BJ (cell line): ENCODE measurements around the gene ZNF292. TPM values are rescaled to one million over a fixed set of nuclear protein-coding genes. Genes with fewer than 3 reads are reported as not detected.

ENCODE experiments used
- CTCF ChIA-PET: fragments of 350-600 bp; formaldehyde crosslinking; extraction: SDS; loops from one replicate; lab custom pipeline; 2021; ENCODE audit warnings: antibody characterized with exemption, inconsistent platforms; lab: Yijun Ruan, JAX
- POLR2A ChIA-PET: fragments of 300-600 bp; sonication (Branson Sonifier 250); formaldehyde crosslinking; extraction: SDS; loops from one replicate; lab custom pipeline; 2021; ENCODE audit warnings: antibody characterized with exemption; lab: Charles Lee
- DNase-seq: peaks from one replicate; pipeline ENCODE4 v3.0.0-alpha.2; 2011; ENCODE audit warnings: low read depth
- H3K27me3 ChIP-seq: 2 replicates; pipeline ENCODE4 v1.6.0; 2011; ENCODE audit warnings: low read length; ENCODE audit not compliant: control insufficient read depth, insufficient read depth
- H3K36me3 ChIP-seq: 2 replicates; pipeline ENCODE4 v1.5.1; 2011; ENCODE audit warnings: low read length; ENCODE audit not compliant: control insufficient read depth, insufficient read depth
- H3K4me3 ChIP-seq: 2 replicates; pipeline ENCODE4 v1.5.1; 2011; ENCODE audit warnings: low read depth, mild to moderate bottlenecking, control low read depth, low read length
- CTCF ChIP-seq: IDR thresholded peaks from 2 replicates; pipeline ENCODE4 v1.5.1; 2011; ENCODE audit warnings: low read depth, mild to moderate bottlenecking, control low read depth, inconsistent platforms, low read length, moderate library complexity; ENCODE audit not compliant: insufficient read depth
- polyA plus RNA-seq: library from polyadenylated mRNA; depleted of rRNA; stranded (reverse); fragments of >200 nt; gene quantifications from 2 replicates; pipeline ENCODE4 v1.2.3, GENCODE V29; 2011

ZNF292 gene
- polyA plus RNA-seq, 1 experiment: 4.1 TPM

- TF ChIP-seq CTCF: no peak
- no peaks in the 10 kb centered on the region for H3K36me3 ChIP-seq
- DNase-seq: no peak
- H3K27me3 ChIP-seq: no peaks in the 10 kb centered on the region
- no peak overlapping the region for H3K4me3 ChIP-seq
- POLR2A ChIA-PET: no interaction called here
- CTCF ChIA-PET: interaction anchor here (1.1 to 1.3 kb wide), 2 partner anchors 23 to 37 kb away, joined by 3 to 4 read pairs; no protein-coding TSS in a partner anchor
Measured at GRCh38 chr6:87116922-87117321, 38.4 kb upstream of the ZNF292 start.

- no peaks in the 10 kb centered on the region for H3K36me3 ChIP-seq
- no peak overlapping the region for H3K4me3 ChIP-seq
- POLR2A ChIA-PET: no interaction called here
- CTCF ChIA-PET: no interaction called here
- no peaks in the 10 kb centered on the region for H3K27me3 ChIP-seq
- DNase-seq: no peak
- no peak for TF ChIP-seq CTCF
Measured at GRCh38 chr6:87118054-87118453, 37.3 kb upstream of the ZNF292 start.

- POLR2A ChIA-PET: no interaction called here
- CTCF ChIA-PET: interaction anchor here (1.0 to 1.4 kb wide), 2 partner anchors 43 to 282 kb away, joined by 3 read pairs; no protein-coding TSS in a partner anchor
- H3K36me3 ChIP-seq: no peaks in the 10 kb centered on the region
- no peaks in the 10 kb centered on the region for H3K27me3 ChIP-seq
- TF ChIP-seq CTCF: no peak
- no peak overlapping the region for H3K4me3 ChIP-seq
- no peak for DNase-seq
Measured at GRCh38 chr6:87122477-87122876, 32.9 kb upstream of the ZNF292 start.

GRCh38 chr6:87124074-87124473, 31.3 kb upstream of the ZNF292 start:
- ChIA-PET POLR2A (no interaction called here), CTCF (interaction anchor here (2.5 kb wide), 1 partner anchor 15 kb away, joined by 10 read pairs; no protein-coding TSS in a partner anchor)
- Histone ChIP-seq H3K36me3 (no peaks in the 10 kb centered on the region), H3K27me3 (no peaks in the 10 kb centered on the region), H3K4me3 (no peak overlapping the region)
- no peak for TF ChIP-seq CTCF
- no peak for DNase-seq

GRCh38 chr6:87126501-87126900, 28.9 kb upstream of the ZNF292 start:
- TF ChIP-seq CTCF: no peak
- CTCF ChIA-PET: interaction anchor here (0.7 to 2.5 kb wide), 2 partner anchors 12 to 1271 kb away, joined by 3 to 10 read pairs; no protein-coding TSS in a partner anchor
- Histone ChIP-seq H3K4me3 (no peak overlapping the region), H3K36me3 (no peaks in the 10 kb centered on the region), H3K27me3 (no peaks in the 10 kb centered on the region)
- DNase-seq: no peak
- POLR2A ChIA-PET: no interaction called here
